Skeletal muscle tissue (tissue), 4 donors: ENCODE measurements around the gene SELENOS. TPM values are rescaled to one million over a fixed set of nuclear protein-coding genes. Genes with fewer than 3 reads are reported as not detected.

ENCODE experiments used
- H3K27ac ChIP-seq: one replicate; pipeline ENCODE4 v1.7.0; 2013; ENCODE audit warnings: mild to moderate bottlenecking, low read depth, low read length, inconsistent platforms
- H3K27me3 ChIP-seq, 3 donors: one replicate each; pipeline ENCODE4 v1.7.0; 2013; ENCODE audit warnings: low read length in 3 of 3; ENCODE audit not compliant: control insufficient read depth in 3 of 3, insufficient read depth in 3 of 3
- H3K36me3 ChIP-seq, 3 donors: one replicate each; pipeline ENCODE4 v1.7.0; 2013; ENCODE audit warnings: low read length in 3 of 3; ENCODE audit not compliant: control insufficient read depth in 3 of 3, insufficient read depth in 3 of 3
- H3K4me1 ChIP-seq, 3 donors: one replicate each; pipeline ENCODE4 v1.7.0; 2013; ENCODE audit warnings: low read length in 3 of 3, mild to moderate bottlenecking in 3 of 3; ENCODE audit not compliant: control insufficient read depth in 3 of 3, insufficient read depth in 3 of 3
- H3K4me3 ChIP-seq, 3 donors: one replicate each; pipeline ENCODE4 v1.7.0; 2013; ENCODE audit warnings: low read length in 3 of 3
- H3K9ac ChIP-seq, 3 donors: one replicate each; pipeline ENCODE4 v1.7.0; 2013; ENCODE audit warnings: low read length in 3 of 3, mild to moderate bottlenecking in 3 of 3, moderate library complexity in 2 of 3, low read depth in 1 of 3
- H3K9me3 ChIP-seq, 3 donors: one replicate each; pipeline ENCODE4 v1.7.0; 2013; ENCODE audit warnings: low read length in 3 of 3; ENCODE audit not compliant: control insufficient read depth in 3 of 3
- total RNA-seq: library from RNA; depleted of rRNA; stranded (reverse); fragments of >200 nt; gene quantifications from one replicate; pipeline ENCODE4 v1.2.3, GENCODE V29; 2014
- donor health status: Osteomylitis.

The SELENOS gene
- total RNA-seq, 1 donor from 2014 or later: 25.6 TPM

- peaks cover 39 to 47% (median 44%) of the 10 kb centered on the region in 3 donors for H3K36me3 ChIP-seq
- H3K4me3 ChIP-seq: no peak overlapping the region
- no peaks in the 10 kb centered on the region for H3K9me3 ChIP-seq
Observed at GRCh38 chr15:101280007-101280406, 2.7 kb upstream of the SELENOS start.

GRCh38 chr15:101277943-101278564 lies 769 bp upstream of the SELENOS start:
- Histone ChIP-seq H3K9me3 (no peaks in the 10 kb centered on the region), H3K36me3 (peaks cover 41 to 52% (median 50%) of the 10 kb centered on the region in 3 donors), H3K27me3 (no peaks in the 10 kb centered on the region), H3K4me3 (peak overlapping the region; percentile 76 to 93 (median 79)), H3K9ac (peak overlapping the region; percentile 8 to 79 (median 66)), H3K4me1 (peaks cover 25 to 41% (median 32%) of the 10 kb centered on the region in 3 donors), H3K27ac (peak overlapping the region; percentile 96)

More at GRCh38 chr15:101280007-101280406, 2.7 kb upstream of the SELENOS start:
- H3K27ac ChIP-seq: no peak overlapping the region
- no peaks in the 10 kb centered on the region for H3K27me3 ChIP-seq
- no peak overlapping the region for H3K9ac ChIP-seq
- peaks cover 14 to 25% (median 21%) of the 10 kb centered on the region in 3 donors for H3K4me1 ChIP-seq

GRCh38 chr15:101276501-101277037 lies 716 bp downstream of the SELENOS start:
- Histone ChIP-seq H3K9ac (peak overlapping the region; percentile 96 to 97 (median 96)), H3K4me3 (peak overlapping the region; percentile 93 to 97 (median 93)), H3K27ac (peak overlapping the region; percentile 96), H3K27me3 (no peaks in the 10 kb centered on the region), H3K36me3 (peaks cover 40 to 52% (median 50%) of the 10 kb centered on the region in 3 donors), H3K4me1 (peaks cover 25 to 50% (median 39%) of the 10 kb centered on the region in 3 donors), H3K9me3 (no peaks in the 10 kb centered on the region)

- H3K4me1 ChIP-seq: peaks cover 25 to 50% (median 39%) of the 10 kb centered on the region in 3 donors
- peaks cover 43 to 55% (median 53%) of the 10 kb centered on the region in 3 donors for H3K36me3 ChIP-seq
- H3K9ac ChIP-seq: no peak overlapping the region
- no peak overlapping the region for H3K4me3 ChIP-seq
- H3K27me3 ChIP-seq: no peaks in the 10 kb centered on the region
- H3K27ac ChIP-seq: no peak overlapping the region
- H3K9me3 ChIP-seq: no peaks in the 10 kb centered on the region
Observed at GRCh38 chr15:101275018-101275417, 2.3 kb downstream of the SELENOS start.

GRCh38 chr15:101273534-101273933 lies 3.8 kb downstream of the SELENOS start:
- peaks cover 25 to 48% (median 39%) of the 10 kb centered on the region in 3 donors for H3K4me1 ChIP-seq
- peak overlapping the region; percentile 23 to 71 (median 34) for H3K9ac ChIP-seq
- no peaks in the 10 kb centered on the region for H3K9me3 ChIP-seq
- H3K4me3 ChIP-seq: peak overlapping the region in 1 of 3 donors; percentile 22
- H3K27me3 ChIP-seq: no peaks in the 10 kb centered on the region
- H3K36me3 ChIP-seq: peaks cover 55 to 64% (median 64%) of the 10 kb centered on the region in 3 donors
- H3K27ac ChIP-seq: peak overlapping the region; percentile 80

- no peak overlapping the region for H3K27ac ChIP-seq
- H3K9ac ChIP-seq: no peak overlapping the region
- H3K36me3 ChIP-seq: peaks cover 57 to 65% (median 64%) of the 10 kb centered on the region in 3 donors
- H3K4me1 ChIP-seq: peaks cover 17 to 43% (median 33%) of the 10 kb centered on the region in 3 donors
- H3K4me3 ChIP-seq: no peak overlapping the region
- no peaks in the 10 kb centered on the region for H3K27me3 ChIP-seq
- H3K9me3 ChIP-seq: no peaks in the 10 kb centered on the region
Observed at GRCh38 chr15:101272584-101272983, 4.7 kb downstream of the SELENOS start.

- Histone ChIP-seq H3K9me3 (no peaks in the 10 kb centered on the region), H3K36me3 (peaks cover 50 to 56% (median 56%) of the 10 kb centered on the region in 3 donors), H3K4me3 (no peak overlapping the region), H3K4me1 (peaks cover 27 to 51% (median 41%) of the 10 kb centered on the region in 3 donors), H3K27me3 (no peaks in the 10 kb centered on the region), H3K9ac (no peak overlapping the region), H3K27ac (no peak overlapping the region)
Observed at GRCh38 chr15:101269479-101270223, 7.6 kb downstream of the SELENOS start.

GRCh38 chr15:101267320-101268104 lies 9.8 kb downstream of the SELENOS start:
- Histone ChIP-seq H3K9me3 (no peaks in the 10 kb centered on the region), H3K36me3 (peaks cover 34 to 38% (median 35%) of the 10 kb centered on the region in 3 donors), H3K27me3 (no peaks in the 10 kb centered on the region), H3K4me3 (peak overlapping the region; percentile 19 to 49 (median 45)), H3K4me1 (peaks cover 21 to 35% (median 27%) of the 10 kb centered on the region in 3 donors), H3K27ac (peak overlapping the region; percentile 79), H3K9ac (peak overlapping the region in 2 of 3 donors; percentile 26 to 62)

- Histone ChIP-seq H3K27ac (peak overlapping the region; percentile 79), H3K27me3 (no peaks in the 10 kb centered on the region), H3K4me3 (peak overlapping the region in 2 of 3 donors; percentile 19 to 49), H3K4me1 (peaks cover 21 to 31% (median 24%) of the 10 kb centered on the region in 3 donors), H3K36me3 (peaks cover 27 to 31% (median 29%) of the 10 kb centered on the region in 3 donors), H3K9me3 (no peaks in the 10 kb centered on the region), H3K9ac (peak overlapping the region in 2 of 3 donors; percentile 55 to 62)
Observed at GRCh38 chr15:101266787-101267186, 10.5 kb downstream of the SELENOS start.
